G401 (cell line): ENCODE results near the gene AFF4. TPM values are rescaled to one million over a fixed set of nuclear protein-coding genes. Genes with fewer than 3 reads are reported as not detected.
"Not testable (repeated sequence)": the region's sequence is repeated elsewhere in the genome, so short reads cannot be mapped to it uniquely, and the experiment has no call there.

Source experiments
- DNase-seq: peaks from one replicate; pipeline ENCODE4 v3.0.0-alpha.2; 2015; ENCODE audit warnings: low spot score
- in situ Hi-C: cut with HindIII; loops from 2 replicates; pipeline ENCODE4 v1.10.0; 2016; ENCODE audit warnings: low sequenced_read_pairs, mixed read lengths
- total RNA-seq: library from RNA; depleted of rRNA; stranded (reverse); fragments of >200 nt; shearing (Covaris generic); gene quantifications from 2 replicates; pipeline ENCODE4 v1.2.3, GENCODE V29; 2014

Gene AFF4
- total RNA-seq, 1 experiment from 2014 or later = 21.3 TPM

GRCh38 chr5:132866342-132867045, 96.9 kb downstream of the AFF4 start, which contains the start of the genes GDF9 and UQCRQ:
GDF9 (minus strand) TSS chr5:132866469; CDS start chr5:132864533, 1,936 bp downstream.
UQCRQ (plus strand) TSS chr5:132866642; CDS start chr5:132866882, 240 bp downstream.
- in situ Hi-C loops = no loop called here
- peak; percentile 100 for DNase-seq

DNA sequence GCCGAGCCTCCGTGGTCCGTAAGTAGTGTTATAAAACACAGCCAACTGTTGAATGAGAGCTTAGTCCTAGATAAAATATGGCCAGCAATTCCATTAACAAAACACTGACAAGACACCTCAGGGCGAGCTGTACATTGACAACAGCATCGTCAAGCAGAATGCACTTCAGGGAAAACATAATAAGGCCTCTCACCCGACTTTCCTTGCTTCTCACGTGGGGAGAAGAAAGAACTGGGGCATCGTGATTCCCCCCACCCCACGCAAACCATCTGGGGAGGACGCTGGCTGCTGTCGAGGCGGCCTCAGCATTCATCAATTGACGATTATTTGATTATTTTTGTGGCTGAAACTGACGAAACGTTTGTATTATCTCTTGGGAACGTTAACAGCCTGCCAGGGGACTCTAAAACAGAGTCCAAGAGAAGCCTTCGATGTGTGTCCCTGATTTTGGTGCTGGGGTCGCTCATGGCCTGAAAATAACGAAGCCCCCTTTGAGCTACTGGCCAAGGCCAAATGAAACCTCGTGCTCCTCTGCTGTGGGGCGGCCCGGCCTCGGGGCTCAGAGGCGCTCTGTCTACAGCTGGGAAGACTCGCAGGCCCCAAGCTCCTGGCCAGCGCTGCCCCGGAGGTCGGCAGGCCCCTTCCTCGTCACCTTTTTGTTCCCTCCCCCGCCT, 97.6 kb downstream of the AFF4 start:
- in situ Hi-C loops = no loop called here
- no peak for DNase-seq

- in situ Hi-C loops = no loop called here
- DNase-seq = no peak
These were observed 102.7 kb downstream of the AFF4 start for GRCh38 chr5:132860742-132861141.

GRCh38 chr5:132859889-132860437, 103.5 kb downstream of the AFF4 start:
- no peak for DNase-seq
- in situ Hi-C loops = no loop called here

- in situ Hi-C loops = no loop called here
- DNase-seq = no peak
These were observed 107.4 kb downstream of the AFF4 start for GRCh38 chr5:132856011-132856410.

DNA sequence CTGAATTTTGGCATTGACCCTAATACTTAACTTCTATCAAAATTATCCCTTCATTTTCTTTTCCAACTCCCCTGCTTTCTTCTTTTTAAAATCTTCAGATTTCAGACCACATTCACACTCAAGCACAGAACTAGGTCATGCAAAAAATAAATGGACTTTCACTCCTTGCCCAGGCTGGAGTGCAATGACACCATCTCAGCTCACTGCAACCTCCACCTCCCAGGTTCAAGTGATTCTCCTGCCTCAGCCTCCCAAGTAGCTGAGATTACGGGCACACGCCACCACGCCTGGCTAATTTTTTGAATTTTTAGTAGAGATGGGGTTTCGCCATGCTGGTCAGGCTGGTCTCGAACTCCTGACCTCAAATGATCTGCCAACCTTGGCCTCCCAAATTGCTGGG, 108.4 kb downstream of the AFF4 start:
- in situ Hi-C loops, DNase-seq: not testable (repeated sequence)

GRCh38 chr5:132854301-132854700, 109.1 kb downstream of the AFF4 start:
- in situ Hi-C loops = no loop called here
- no peak for DNase-seq

- DNase-seq = no peak
- in situ Hi-C loops = no loop called here
These were observed 109.6 kb downstream of the AFF4 start for GRCh38 chr5:132853790-132854189.

DNA sequence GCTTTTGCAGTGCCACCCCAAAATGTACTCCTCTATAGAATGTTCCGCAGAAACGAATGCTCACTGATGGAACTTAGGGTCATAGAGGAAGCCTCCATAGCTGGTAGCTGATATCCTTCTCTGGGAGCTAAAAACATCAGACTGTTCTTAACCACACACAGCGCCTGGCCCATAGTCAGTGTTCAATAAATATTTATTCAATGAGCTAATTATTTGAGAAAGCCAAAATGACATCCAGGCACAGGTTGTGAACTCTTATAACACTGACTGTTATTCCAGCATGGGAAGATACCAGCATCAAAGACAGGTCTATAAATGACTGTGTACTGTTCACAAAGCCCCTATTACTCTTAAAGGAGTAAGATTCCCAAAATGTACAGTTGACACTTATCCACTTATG, 110.1 kb downstream of the AFF4 start:
- DNase-seq = no peak
- in situ Hi-C loops = no loop called here

DNA sequence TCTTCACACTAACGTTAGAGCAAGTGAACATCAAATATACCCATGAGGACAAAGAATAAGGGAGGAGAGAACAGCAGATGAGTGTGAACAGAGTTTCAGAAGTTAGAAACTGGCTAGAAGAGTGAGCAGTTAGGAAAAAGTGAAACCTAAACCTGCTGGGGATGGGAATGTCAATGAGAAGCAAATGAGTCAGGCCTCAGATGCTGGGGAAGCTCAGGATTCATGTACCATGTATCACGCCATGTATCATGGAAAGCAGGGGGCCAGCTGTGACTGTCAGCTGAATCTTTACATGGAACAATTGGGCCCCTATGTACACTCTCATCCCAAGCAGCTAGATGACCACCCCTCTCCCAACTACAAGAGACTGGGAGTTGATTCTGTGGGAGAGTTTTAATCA, 113.4 kb downstream of the AFF4 start:
- in situ Hi-C loops = no loop called here

GRCh38 chr5:132849347-132849746, 114.1 kb downstream of the AFF4 start:
- no peak for DNase-seq
- in situ Hi-C loops = no loop called here

More for the DNA sequence above, 113.4 kb downstream of the AFF4 start:
- DNase-seq = no peak

- in situ Hi-C loops = no loop called here
- DNase-seq = no peak
These were observed 115.2 kb downstream of the AFF4 start for GRCh38 chr5:132848270-132848669.

DNA sequence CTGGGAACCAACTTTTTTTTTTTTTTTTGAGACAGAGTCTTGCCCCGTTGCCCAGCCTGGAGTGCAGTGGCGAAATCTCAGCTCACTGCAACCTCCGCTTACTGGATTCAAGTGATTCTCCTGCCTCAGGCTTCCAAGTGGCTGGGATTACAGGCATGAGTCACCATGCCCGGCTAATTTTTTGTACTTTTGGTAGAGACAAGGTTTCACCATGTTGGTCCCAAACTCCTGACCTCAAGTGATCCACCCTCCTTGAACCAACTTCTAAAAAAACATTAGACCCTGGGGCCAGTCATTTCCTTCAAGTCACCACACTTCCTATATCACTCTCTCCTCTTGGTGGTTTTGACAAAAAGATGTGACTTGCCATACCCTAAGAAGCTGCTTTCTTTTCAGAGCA, 122.1 kb downstream of the AFF4 start:
- in situ Hi-C loops = no loop called here
- DNase-seq = no peak

- in situ Hi-C loops = no loop called here
- no peak for DNase-seq
These were observed 122.5 kb downstream of the AFF4 start for GRCh38 chr5:132840896-132841295.

DNA sequence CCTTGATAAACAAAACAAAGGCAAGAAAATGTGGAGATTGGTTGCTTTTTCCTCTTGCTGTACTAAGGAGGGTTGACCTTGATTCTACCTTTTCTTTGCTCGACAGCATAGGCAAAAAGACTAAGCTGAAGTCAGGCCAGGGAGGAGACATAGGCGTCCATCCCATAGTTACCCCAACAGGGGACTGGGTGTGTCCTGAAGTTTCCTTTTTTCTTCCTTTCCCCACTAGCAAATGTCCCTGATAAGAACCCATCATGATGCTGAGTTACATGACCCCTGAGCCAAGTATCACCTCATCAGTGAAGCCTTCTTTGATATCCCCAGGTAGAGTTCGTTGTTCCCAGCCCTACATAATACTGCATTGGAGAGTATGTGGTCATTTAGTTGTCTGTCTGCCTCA, 123.1 kb downstream of the AFF4 start:
- in situ Hi-C loops = no loop called here
- no peak for DNase-seq

DNA sequence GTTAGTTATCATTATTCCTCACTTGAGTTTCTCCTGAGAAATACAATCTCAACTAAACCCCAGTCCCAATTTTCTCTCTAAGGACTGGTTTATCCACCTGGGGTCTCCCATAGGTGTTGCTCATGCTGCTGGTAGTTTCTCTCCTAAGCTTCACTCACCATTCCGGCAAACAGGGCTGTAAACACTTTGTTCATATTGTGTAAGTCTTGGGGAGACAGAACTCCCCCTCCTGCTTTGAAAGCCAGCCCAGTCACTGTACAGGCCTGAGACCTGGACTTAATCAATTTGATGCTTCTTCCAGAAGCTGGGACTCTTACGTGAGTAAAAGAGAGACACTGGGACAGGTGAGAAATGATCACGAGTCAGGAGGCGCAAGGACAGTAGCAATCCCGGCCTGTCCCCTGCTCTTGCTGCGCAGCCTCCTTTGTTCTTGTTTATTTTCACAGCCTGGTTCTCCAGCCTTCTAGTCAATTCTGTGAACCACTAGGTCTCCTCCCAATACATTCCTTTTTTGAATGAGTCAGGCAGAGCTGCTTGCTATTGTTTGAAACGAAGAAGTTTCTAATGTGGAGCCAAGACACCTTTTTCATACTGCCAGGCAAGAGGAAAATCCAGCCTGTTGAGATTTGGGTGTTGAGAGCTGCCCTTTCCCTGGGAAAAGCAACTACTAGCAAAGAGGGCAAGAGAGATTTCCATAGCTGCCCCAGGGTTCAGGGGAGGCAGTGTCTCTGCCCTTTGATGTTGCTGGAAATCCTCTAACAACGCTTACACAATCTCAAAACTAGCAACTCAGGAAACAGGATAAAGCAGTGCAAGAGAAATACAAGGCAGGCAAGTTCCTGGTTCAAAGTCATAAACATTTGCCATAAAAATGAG, 123.8 kb downstream of the AFF4 start:
- in situ Hi-C loops = no loop called here
- no peak for DNase-seq

DNA sequence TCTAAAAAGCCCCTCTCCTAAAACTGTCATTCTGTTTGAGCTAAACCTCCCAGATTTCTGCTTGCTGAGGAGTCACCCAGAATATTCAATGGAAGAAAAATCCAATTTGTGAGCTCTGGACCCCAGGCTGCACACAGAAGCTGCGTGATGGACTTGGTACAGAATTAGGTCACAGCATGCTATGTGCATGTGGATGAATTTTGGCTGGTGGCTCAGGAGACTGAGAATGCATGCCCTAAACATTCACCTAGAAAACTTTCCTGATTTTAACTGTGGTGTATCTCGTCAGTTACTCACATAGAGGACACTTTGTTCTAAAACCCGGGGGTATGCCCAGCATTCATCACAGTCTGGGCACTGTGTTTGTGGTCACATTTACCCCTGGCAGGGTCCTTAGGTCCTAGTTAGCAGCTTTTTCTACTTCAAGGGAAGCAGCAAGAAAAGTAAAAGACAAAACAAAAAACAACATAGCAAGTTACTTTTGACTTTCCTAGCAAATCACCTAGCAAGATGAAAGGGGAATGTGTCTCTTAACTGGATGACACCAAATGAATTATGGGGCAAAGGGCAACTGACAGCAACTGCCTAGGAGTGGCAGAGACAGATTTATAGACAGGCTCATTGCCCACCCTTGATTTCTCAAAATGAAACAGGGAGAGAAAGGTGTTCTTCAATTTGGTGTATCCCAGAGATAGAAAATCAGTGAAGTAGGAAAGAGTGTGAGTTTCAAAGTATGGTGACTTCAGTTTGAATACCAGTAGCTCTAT, 124.7 kb downstream of the AFF4 start:
- in situ Hi-C loops = no loop called here
- DNase-seq = peak; percentile 73

DNA sequence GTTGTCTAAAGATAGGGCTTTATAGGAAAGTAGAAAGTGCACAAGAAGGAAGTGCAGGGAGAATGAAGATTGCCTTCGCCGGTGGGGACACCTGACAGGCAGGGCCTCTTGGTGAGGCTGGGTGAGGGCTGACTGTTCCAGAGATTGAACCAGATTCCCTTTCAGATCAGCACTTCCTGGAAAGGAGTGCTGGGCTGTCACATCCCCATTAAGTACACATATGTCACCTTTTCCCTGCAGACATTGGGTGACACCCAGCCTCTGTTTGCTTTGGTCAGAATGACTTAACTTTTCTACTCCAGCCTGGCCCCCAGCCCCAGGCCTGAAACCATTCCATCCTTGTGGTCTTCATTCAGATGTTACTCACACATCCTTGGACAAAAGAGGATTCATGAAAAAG, 125.6 kb downstream of the AFF4 start:
- no peak for DNase-seq
- in situ Hi-C loops = no loop called here

DNA sequence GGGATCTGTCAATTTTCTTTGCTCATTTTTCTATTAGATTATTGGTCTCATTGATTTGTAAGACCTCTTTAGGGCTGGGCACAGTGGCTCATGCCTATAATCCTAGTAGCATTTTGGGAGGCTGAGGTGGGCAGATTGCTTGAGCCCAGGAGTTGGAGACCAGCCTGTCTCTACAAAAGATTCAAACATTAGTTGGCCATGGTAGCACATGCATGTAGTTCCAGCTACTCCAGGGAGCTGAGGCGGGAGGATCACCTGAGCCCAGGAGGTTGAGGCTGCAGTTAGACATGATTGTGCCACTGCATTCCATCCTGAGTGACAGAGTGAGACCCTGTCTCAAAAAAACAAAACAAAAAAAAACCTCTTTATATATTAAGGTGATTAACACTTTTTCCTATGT, 126.6 kb downstream of the AFF4 start:
- DNase-seq = no peak
- in situ Hi-C loops = no loop called here
